Muscle layer of duodenum (tissue), 2 donors: ENCODE results near the gene ZNF382.

Experiments used
- H3K27ac ChIP-seq: one replicate; pipeline ENCODE4 v1.7.0; 2013; ENCODE audit warnings: mild to moderate bottlenecking, low read length
- H3K27me3 ChIP-seq: one replicate; pipeline ENCODE4 v1.7.0; 2013; ENCODE audit warnings: low read depth, mild to moderate bottlenecking, control low read depth, low read length
- H3K36me3 ChIP-seq, 2 donors: one replicate each; pipeline ENCODE4 v1.7.0; 2013; ENCODE audit warnings: low read length in 2 of 2, control low read depth in 1 of 2, mild to moderate bottlenecking in 1 of 2; ENCODE audit not compliant: insufficient read depth in 2 of 2, control insufficient read depth in 1 of 2
- H3K4me1 ChIP-seq, 2 donors: one replicate each; pipeline ENCODE4 v1.7.0; 2013; ENCODE audit warnings: low read length in 2 of 2, mild to moderate bottlenecking in 2 of 2, control low read depth in 1 of 2, moderate library complexity in 1 of 2; ENCODE audit not compliant: insufficient read depth in 2 of 2, control insufficient read depth in 1 of 2
- H3K4me3 ChIP-seq, 2 donors: one replicate each; pipeline ENCODE4 v1.7.0; 2013; ENCODE audit warnings: low read length in 2 of 2, low read depth in 1 of 2, mild to moderate bottlenecking in 1 of 2
- H3K9me3 ChIP-seq, 2 donors: one replicate each; pipeline ENCODE4 v1.7.0; 2013; ENCODE audit warnings: low read length in 2 of 2, control low read depth in 1 of 2, mild to moderate bottlenecking in 1 of 2; ENCODE audit not compliant: control insufficient read depth in 1 of 2
- donor health status: healthy.

Gene ZNF382

GRCh38 chr19:36605877-36606478, 865 bp downstream of the ZNF382 start:
- H3K27me3 ChIP-seq, result no peaks in the 10 kb centered on the region
- H3K27ac ChIP-seq, result peak overlapping the region; percentile 49
- no peaks in the 10 kb centered on the region for H3K4me1 ChIP-seq
- peak overlapping the region; percentile 72 to 82 for H3K4me3 ChIP-seq
- H3K9me3 ChIP-seq, result peaks cover 2 to 9% of the 10 kb centered on the region in 2 donors
- peaks cover 0 to 28% of the 10 kb centered on the region in 2 donors for H3K36me3 ChIP-seq

- Histone ChIP-seq H3K9me3 (peaks cover 56 to 89% of the 10 kb centered on the region in 2 donors), H3K36me3 (peaks cover 0 to 61% of the 10 kb centered on the region in 2 donors), H3K4me1 (no peaks in the 10 kb centered on the region), H3K4me3 (peak overlapping the region; percentile 38 to 55), H3K27ac (no peak overlapping the region), H3K27me3 (no peaks in the 10 kb centered on the region)
Observed at GRCh38 chr19:36627057-36627456, 21.9 kb downstream of the ZNF382 start.

- Histone ChIP-seq H3K9me3 (peaks cover 51 to 84% of the 10 kb centered on the region in 2 donors), H3K27ac (no peak overlapping the region), H3K4me1 (no peaks in the 10 kb centered on the region), H3K4me3 (peak overlapping the region in 1 of 2 donors; percentile 59), H3K36me3 (peaks cover 9 to 56% of the 10 kb centered on the region in 2 donors), H3K27me3 (no peaks in the 10 kb centered on the region)
Observed at GRCh38 chr19:36635342-36635741, 30.2 kb downstream of the ZNF382 start.

GRCh38 chr19:36638862-36639510, 33.9 kb downstream of the ZNF382 start:
- Histone ChIP-seq H3K9me3 (peaks cover 64 to 88% of the 10 kb centered on the region in 2 donors), H3K36me3 (peaks cover 17 to 81% of the 10 kb centered on the region in 2 donors), H3K27ac (no peak overlapping the region), H3K27me3 (no peaks in the 10 kb centered on the region), H3K4me1 (no peaks in the 10 kb centered on the region), H3K4me3 (peak overlapping the region; percentile 7 to 59)

- Histone ChIP-seq H3K36me3 (peaks cover 18 to 90% of the 10 kb centered on the region in 2 donors), H3K9me3 (peaks cover 36 to 73% of the 10 kb centered on the region in 2 donors), H3K4me1 (no peaks in the 10 kb centered on the region), H3K4me3 (peak overlapping the region in 1 of 2 donors; percentile 57), H3K27me3 (no peaks in the 10 kb centered on the region), H3K27ac (no peak overlapping the region)
Observed at GRCh38 chr19:36646746-36647145, 41.6 kb downstream of the ZNF382 start.

- peaks cover 34 to 92% of the 10 kb centered on the region in 2 donors for H3K36me3 ChIP-seq
- no peaks in the 10 kb centered on the region for H3K4me1 ChIP-seq
- no peaks in the 10 kb centered on the region for H3K27me3 ChIP-seq
- no peak overlapping the region for H3K27ac ChIP-seq
- peak overlapping the region in 1 of 2 donors; percentile 47 for H3K4me3 ChIP-seq
- H3K9me3 ChIP-seq, result peaks cover 42 to 56% of the 10 kb centered on the region in 2 donors
Observed at GRCh38 chr19:36652958-36653357, 47.8 kb downstream of the ZNF382 start.

GRCh38 chr19:36665832-36666231, 60.7 kb downstream of the ZNF382 start:
- H3K27me3 ChIP-seq, result no peaks in the 10 kb centered on the region
- H3K4me1 ChIP-seq, result peaks cover 0 to 18% of the 10 kb centered on the region in 2 donors
- H3K36me3 ChIP-seq, result peaks cover 3 to 35% of the 10 kb centered on the region in 2 donors
- no peak overlapping the region for H3K27ac ChIP-seq
- H3K4me3 ChIP-seq, result peak overlapping the region; percentile 85 to 99
- peaks cover 0 to 40% of the 10 kb centered on the region in 2 donors for H3K9me3 ChIP-seq

- H3K27ac ChIP-seq, result no peak overlapping the region
- H3K4me1 ChIP-seq, result peaks cover 0 to 18% of the 10 kb centered on the region in 2 donors
- peaks cover 3 to 48% of the 10 kb centered on the region in 2 donors for H3K36me3 ChIP-seq
- H3K9me3 ChIP-seq, result peaks cover 9 to 55% of the 10 kb centered on the region in 2 donors
- H3K27me3 ChIP-seq, result no peaks in the 10 kb centered on the region
- peak overlapping the region; percentile 8 to 85 for H3K4me3 ChIP-seq
Observed at GRCh38 chr19:36668646-36669045, 63.5 kb downstream of the ZNF382 start.

GRCh38 chr19:36672368-36672767, 67.3 kb downstream of the ZNF382 start:
- Histone ChIP-seq H3K9me3 (peaks cover 14 to 50% of the 10 kb centered on the region in 2 donors), H3K36me3 (peaks cover 3 to 35% of the 10 kb centered on the region in 2 donors), H3K4me3 (no peak overlapping the region), H3K4me1 (peaks cover 0 to 11% of the 10 kb centered on the region in 2 donors), H3K27ac (no peak overlapping the region), H3K27me3 (no peaks in the 10 kb centered on the region)

- Histone ChIP-seq H3K27ac (no peak overlapping the region), H3K9me3 (peaks cover 16 to 53% of the 10 kb centered on the region in 2 donors), H3K36me3 (peaks cover 3 to 50% of the 10 kb centered on the region in 2 donors), H3K27me3 (no peaks in the 10 kb centered on the region), H3K4me3 (no peak overlapping the region), H3K4me1 (no peaks in the 10 kb centered on the region)
Observed at GRCh38 chr19:36674201-36674600, 69.1 kb downstream of the ZNF382 start.

GRCh38 chr19:36679455-36679854, 74.3 kb downstream of the ZNF382 start:
- Histone ChIP-seq H3K4me1 (no peaks in the 10 kb centered on the region), H3K27ac (no peak overlapping the region), H3K27me3 (no peaks in the 10 kb centered on the region), H3K36me3 (peaks cover 0 to 49% of the 10 kb centered on the region in 2 donors), H3K4me3 (peak overlapping the region in 1 of 2 donors; percentile 35), H3K9me3 (peaks cover 5 to 30% of the 10 kb centered on the region in 2 donors)
